ENCODE measurements around the gene HEPN1. TPM values are rescaled to one million over a fixed set of nuclear protein-coding genes. Genes with fewer than 3 reads are reported as not detected.

HEPN1 gene
- total and polyA plus RNA-seq, 9 of the 15 experiments (the other 6 are each of a cell fraction or from before 2014, with no cell fraction given): not detected

- TF ChIP-seq ZNF584 (CRISPR knock-in tag; IDR thresholded peaks at IDR 0.05; ENCODE audit: low read depth): no peak
- peak; percentile 48; the same call in 1 of the 2 replicates for TF ChIP-seq ZNF12 (CRISPR knock-in tag; IDR thresholded peaks at IDR 0.05)
- no peak for TF ChIP-seq SMARCA5 (IDR thresholded peaks at IDR 0.05)
- no peak for TF ChIP-seq FOXM1 (IDR thresholded peaks at IDR 0.05; ENCODE audit: low read depth)
- TF ChIP-seq FOXM1 (CRISPR knock-in tag; IDR thresholded peaks at IDR 0.05; ENCODE audit: low read depth): no peak
- no peak for TF ChIP-seq ZNF140 (CRISPR knock-in tag; IDR thresholded peaks at IDR 0.05)
- TF ChIP-seq ZFP30 (CRISPR knock-in tag; IDR thresholded peaks at IDR 0.05; ENCODE audit: borderline replicate concordance): no peak
- TF ChIP-seq ZNF586 (CRISPR knock-in tag; conservative IDR thresholded peaks at IDR 0.05): no peak
- TF ChIP-seq ERF (CRISPR knock-in tag; IDR thresholded peaks at IDR 0.05): 0 out of 2 replicates have a peak, but pooled peaks have one; percentile 28
- TF ChIP-seq CTBP1 (IDR thresholded peaks at IDR 0.05; ENCODE audit: borderline replicate concordance): peak; percentile 86
- TF ChIP-seq RERE (CRISPR knock-in tag; IDR thresholded peaks at IDR 0.05; ENCODE audit: borderline replicate concordance): no peak
- 0 out of 2 replicates have a peak, but pooled peaks have one; percentile 14 for TF ChIP-seq DPF2 (IDR thresholded peaks at IDR 0.05)
- TF ChIP-seq ZNF311 (CRISPR knock-in tag; IDR thresholded peaks at IDR 0.05): no peak
- no peak for TF ChIP-seq CBX8 (IDR thresholded peaks at IDR 0.05; ENCODE audit: borderline replicate concordance, extremely low read depth, low read depth, low read length, poor library complexity, severe bottlenecking)
- no peak for TF ChIP-seq NR0B1 (IDR thresholded peaks at IDR 0.05; ENCODE audit: partially characterized antibody)
- TF ChIP-seq ZC3H8 (IDR thresholded peaks at IDR 0.05): no peak
- no peak for TF ChIP-seq USF2 (CRISPR knock-in tag; IDR thresholded peaks at IDR 0.05)
- no peak for TF ChIP-seq ZNF668 (CRISPR knock-in tag; IDR thresholded peaks at IDR 0.05)
- TF ChIP-seq STAT5A (IDR thresholded peaks at IDR 0.05; ENCODE audit: borderline replicate concordance, low read length): no peak
Observed at GRCh38 chr11:124875943-124876817, 42.9 kb upstream of the HEPN1 start (continued).

Measured in K562 (cell line).